Amygdala (tissue), 56 donors: Measurements from ENCODE around the gene FSIP1.

Experiments used
- DNase-seq, 56 donors: peaks; one replicate each; lab custom pipeline; 2025; lab: John Stamatoyannopoulos, UW

The FSIP1 gene

DNA sequence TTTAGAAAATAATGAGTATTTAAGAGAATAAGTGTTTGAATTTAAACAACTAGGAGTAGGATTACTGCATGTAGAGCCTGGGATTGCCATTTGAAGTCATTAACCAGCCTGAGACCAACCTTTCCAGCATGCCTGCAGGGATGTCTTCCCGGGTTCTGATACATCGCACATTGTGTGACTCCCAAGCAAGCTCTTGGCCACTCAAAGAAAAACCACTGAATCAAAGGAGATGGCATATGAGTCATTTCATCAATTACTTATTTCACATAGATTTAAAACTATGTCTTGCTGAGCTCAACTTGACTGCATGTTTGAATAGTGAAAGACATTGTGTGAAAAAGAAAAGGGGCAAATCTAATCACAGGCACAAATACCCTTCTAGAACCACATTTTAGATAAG, 216.8 kb downstream of the FSIP1 start:
- DNase-seq, result no peak

DNA sequence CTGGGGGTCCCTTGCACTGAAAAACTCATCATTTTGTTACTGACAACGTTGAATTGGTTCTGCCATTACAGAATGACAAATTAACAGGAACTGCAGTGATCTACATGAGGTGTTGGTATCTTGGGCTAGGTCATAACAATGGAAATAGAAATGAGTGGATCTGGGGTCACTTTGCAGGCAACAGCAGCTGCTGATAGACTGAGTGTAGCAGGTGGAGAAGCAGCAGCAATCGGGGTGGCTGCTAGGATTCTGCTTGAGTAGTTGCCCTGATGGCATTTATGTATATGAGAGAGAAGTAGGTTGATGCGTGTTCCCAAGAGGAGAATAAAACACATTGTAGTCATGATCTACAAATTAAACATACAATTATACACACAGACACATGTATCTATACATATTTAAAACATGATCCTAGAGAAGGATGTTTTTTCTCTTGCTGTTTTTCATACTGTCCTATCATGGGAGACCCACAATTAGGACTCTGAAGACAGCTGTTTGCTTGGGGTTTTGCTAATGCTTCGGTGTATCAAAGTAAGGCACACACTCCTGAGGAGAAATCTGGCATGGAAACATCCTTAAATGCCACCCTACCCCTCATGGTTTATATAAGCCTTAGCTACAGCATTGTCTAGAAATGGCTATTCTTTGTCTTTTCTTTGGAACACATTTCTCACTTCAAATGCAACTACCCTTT, 217.5 kb downstream of the FSIP1 start:
- DNase-seq, result no peak

GRCh38 chr15:39558421-39558820, 224.2 kb downstream of the FSIP1 start:
- DNase-seq, result no peak

DNA sequence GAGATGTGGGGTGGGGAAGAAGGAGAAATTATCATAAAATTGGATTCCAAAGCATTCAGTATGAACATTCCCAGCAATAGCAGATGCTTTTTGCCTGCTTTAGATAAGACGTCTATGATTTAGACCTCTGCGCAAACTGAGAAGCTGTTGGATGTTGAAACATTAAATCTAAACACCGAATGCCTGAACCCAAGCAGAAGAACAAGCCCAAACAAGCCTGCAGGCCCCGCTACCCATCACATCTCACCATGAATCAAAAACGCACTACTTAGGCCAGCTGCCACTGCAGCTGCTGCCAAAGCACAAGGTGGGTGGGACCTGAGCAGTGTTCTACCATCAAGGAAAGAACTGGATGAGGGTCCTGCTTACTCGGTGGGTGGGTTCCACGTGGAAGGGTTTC, 226.2 kb downstream of the FSIP1 start:
- no peak for DNase-seq

DNA sequence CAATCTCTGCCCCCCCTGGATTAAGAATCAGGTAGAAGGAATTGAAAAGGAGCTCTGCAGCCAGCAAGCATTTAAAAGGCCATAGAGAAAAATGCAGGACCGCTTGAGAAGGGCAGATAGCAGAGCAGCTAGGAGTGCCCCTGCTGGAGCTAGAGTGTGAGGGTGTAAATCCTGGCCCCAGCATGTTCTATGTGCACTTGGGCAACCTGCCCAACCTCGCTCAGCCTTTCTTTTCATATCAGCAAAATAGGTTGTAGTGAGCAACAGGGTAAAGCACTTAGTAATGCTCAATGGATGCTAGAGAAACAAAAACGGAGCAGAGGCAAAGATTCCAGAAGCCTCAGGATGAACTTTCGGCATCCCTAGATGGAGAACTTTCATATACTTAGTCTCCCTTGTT, 226.8 kb downstream of the FSIP1 start:
- no peak for DNase-seq

DNA sequence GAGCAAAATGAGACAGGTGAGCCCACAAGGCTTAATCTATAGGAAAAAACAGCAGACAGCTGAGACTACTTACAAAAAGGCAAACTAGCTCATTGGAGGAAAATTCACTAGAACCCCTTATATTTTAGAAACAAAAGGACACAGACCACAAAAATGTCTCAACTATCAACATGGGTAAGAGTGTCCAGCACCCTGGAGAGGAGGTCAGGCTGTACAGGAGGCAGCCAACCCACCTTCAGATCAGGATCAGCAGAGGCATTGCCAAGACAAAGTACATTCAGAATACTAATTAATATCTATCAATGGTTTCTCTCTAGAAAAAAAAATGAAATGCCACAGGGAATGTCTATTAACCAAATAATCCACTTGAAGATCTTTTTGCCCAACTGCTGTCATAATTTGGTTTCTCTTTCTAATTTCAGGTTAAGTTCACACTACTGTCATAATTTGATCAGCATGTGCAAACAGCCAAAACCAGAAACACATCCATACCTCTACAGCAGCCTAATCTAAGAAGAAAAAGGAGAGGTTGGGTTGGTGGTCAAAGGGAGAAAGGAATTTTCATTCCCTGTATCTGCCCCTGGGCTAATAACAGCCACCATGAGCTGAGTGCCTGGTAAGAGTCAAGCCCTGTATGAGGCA, 227.8 kb downstream of the FSIP1 start:
- no peak for DNase-seq

DNA sequence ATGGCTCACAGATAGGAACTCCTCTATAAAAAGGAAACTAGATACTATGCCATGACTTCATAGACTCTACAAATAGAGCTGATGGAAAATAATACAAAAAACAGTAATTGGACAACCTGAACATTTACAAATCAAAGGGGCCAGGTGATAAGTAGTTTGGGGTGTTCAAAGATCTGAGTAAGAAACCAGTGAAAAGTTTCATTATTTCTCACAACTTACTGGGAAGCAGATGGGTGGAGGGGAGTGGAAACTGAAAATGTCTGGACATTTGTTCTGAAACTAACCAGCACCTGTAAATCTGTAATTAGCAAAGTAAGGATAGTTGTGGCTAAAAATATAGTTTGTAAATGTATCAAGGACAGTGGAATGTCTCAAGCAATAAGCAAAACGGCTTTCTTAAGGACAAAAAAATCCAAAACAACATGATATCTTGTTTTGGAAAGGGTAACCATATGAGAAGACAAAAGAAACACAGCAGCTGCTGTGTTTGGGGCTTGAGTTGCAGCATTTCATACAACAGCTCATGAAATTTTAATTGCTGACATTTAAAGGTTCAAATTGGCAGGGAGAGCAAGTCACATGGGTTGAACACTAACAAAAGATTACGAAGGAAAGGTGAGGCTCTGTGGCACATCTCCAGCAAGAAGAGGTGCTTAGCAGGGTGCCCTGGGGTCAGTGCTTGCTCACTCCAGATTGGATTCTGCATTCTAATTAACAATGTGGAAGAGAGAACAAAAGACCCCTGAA, 228.5 kb downstream of the FSIP1 start:
- DNase-seq, result no peak

GRCh38 chr15:39552556-39552955, 230.1 kb downstream of the FSIP1 start:
- DNase-seq, result no peak

DNA sequence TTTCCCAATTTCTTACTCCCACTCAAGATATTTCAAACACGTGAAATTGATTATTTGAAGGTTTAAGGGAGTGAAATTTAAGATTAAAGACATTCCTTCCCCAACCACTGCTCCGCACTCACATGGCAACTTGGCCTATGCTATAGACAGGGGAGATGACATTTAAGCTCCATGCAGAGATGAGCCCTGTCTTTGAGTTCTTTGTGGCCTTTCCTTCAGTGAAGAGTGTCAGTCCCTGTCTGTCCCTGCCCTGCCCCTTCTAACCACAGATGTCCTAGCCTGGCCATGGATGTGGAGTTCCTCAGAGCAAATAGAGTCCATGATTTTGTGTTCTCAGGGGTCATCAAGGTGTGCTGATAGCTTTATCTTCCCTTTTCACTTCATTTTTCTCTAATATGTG, 231.2 kb downstream of the FSIP1 start:
- no peak for DNase-seq
